Lower leg skin (tissue), 3 donors: ENCODE measurements around the gene CHST12.

Experiments used
- POLR2A ChIP-seq, 2 donors: fragments of 450-650 bp; IDR thresholded peaks; one replicate each; pipeline ENCODE4 v1.6.1; 2016 to 2017; ENCODE audit warnings: antibody characterized with exemption in 2 of 2, mild to moderate bottlenecking in 1 of 2, moderate library complexity in 1 of 2
- TF ChIP-seq, protein P1 (sequence below), 3 donors: fragments of 450-650 bp; IDR thresholded peaks; one replicate each; pipeline ENCODE4 v1.5.1; 2016; ENCODE audit warnings: antibody characterized with exemption in 3 of 3, mild to moderate bottlenecking in 3 of 3, moderate library complexity in 2 of 3

DNA sequence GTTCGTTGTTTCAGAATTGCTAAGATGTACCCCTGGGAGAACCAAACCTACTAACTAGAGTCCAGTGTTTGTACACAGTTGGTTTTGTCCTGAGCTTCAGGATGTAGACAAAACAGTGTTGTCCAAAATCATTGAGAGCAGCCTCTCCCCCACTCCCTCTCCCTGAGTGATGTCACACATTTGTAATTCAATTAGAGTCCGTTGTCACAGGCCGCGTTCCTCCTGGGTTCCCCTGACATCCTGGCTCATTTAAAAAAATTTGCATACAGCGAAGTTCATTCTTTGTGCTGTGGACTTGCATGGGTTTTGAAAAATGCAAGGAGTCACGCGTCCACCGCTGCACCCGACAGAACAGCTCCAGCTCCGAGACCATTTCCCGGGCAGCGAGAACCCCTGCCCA, 62.5 kb downstream of the CHST12 start:
- no peak for TF ChIP-seq POLR2A (IDR thresholded peaks at IDR 0.05)
- TF ChIP-seq, protein P1, sequence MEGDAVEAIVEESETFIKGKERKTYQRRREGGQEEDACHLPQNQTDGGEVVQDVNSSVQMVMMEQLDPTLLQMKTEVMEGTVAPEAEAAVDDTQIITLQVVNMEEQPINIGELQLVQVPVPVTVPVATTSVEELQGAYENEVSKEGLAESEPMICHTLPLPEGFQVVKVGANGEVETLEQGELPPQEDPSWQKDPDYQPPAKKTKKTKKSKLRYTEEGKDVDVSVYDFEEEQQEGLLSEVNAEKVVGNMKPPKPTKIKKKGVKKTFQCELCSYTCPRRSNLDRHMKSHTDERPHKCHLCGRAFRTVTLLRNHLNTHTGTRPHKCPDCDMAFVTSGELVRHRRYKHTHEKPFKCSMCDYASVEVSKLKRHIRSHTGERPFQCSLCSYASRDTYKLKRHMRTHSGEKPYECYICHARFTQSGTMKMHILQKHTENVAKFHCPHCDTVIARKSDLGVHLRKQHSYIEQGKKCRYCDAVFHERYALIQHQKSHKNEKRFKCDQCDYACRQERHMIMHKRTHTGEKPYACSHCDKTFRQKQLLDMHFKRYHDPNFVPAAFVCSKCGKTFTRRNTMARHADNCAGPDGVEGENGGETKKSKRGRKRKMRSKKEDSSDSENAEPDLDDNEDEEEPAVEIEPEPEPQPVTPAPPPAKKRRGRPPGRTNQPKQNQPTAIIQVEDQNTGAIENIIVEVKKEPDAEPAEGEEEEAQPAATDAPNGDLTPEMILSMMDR (IDR thresholded peaks at IDR 0.05) = no peak
